ENCODE measurements around the gene LOXL3. TPM values are rescaled to one million over a fixed set of nuclear protein-coding genes. Genes with fewer than 3 reads are reported as not detected.

Gene LOXL3
- total RNA-seq, 6 donors from 2014 or later = 3.6 to 28.3 (median 10.3) TPM

- WGBS, 2 donors = 58 to 72% methylated on average over 5 of the region's 5 CpGs
- ATAC-seq (ENCODE audit: low FRiP score in 2 of 2) (peak; percentile 21 to 88), DNase-seq (no peak)
- H3K27me3 ChIP-seq = no peaks in the 10 kb centered on the region
- no peaks in the 10 kb centered on the region for H3K36me3 ChIP-seq
- H3K27ac ChIP-seq = peak overlapping the region in 3 of 4 donors; percentile 49 to 74 (median 65)
- TF ChIP-seq POLR2AphosphoS5 (IDR thresholded peaks at IDR 0.05) = no peak
- no peaks in the 10 kb centered on the region for H3K9me3 ChIP-seq
- no peak overlapping the region for H3K4me3 ChIP-seq
- H3K4me1 ChIP-seq = no peaks in the 10 kb centered on the region
Observed at GRCh38 chr2:74540291-74540690, 13.5 kb downstream of the LOXL3 start.

DNA sequence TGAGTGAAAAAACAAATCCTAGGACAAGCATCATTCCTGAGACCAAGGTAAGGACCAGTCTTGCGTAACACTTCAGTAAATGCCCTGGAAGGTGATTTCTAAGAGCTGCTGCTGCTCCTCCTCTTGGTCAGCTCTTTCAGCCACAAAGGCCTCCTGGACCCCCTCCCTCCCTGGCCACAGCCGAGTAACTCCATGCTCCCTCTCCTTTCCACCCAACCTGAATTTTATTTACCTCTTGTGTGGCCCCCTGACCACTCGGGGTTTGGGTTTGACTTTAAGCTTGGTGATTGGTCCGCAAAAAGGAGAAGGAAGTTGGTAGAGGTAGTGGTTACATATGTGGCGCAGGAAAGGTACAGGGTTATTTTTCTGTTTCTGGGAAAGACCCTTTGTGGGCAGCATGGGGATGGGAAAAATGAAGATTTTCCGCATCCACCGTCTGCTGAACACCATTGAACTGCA, 14.8 kb downstream of the LOXL3 start:
- DNase-seq (no peak), ATAC-seq (ENCODE audit: low FRiP score in 2 of 2) (no peak)
- Histone ChIP-seq H3K36me3 (no peaks in the 10 kb centered on the region), H3K27ac (peak overlapping the region in 1 of 4 donors; percentile 65), H3K4me1 (no peaks in the 10 kb centered on the region), H3K27me3 (no peaks in the 10 kb centered on the region), H3K9me3 (no peaks in the 10 kb centered on the region), H3K4me3 (no peak overlapping the region)
- TF ChIP-seq POLR2AphosphoS5 (IDR thresholded peaks at IDR 0.05) = no peak
- TF ChIP-seq, protein P1, sequence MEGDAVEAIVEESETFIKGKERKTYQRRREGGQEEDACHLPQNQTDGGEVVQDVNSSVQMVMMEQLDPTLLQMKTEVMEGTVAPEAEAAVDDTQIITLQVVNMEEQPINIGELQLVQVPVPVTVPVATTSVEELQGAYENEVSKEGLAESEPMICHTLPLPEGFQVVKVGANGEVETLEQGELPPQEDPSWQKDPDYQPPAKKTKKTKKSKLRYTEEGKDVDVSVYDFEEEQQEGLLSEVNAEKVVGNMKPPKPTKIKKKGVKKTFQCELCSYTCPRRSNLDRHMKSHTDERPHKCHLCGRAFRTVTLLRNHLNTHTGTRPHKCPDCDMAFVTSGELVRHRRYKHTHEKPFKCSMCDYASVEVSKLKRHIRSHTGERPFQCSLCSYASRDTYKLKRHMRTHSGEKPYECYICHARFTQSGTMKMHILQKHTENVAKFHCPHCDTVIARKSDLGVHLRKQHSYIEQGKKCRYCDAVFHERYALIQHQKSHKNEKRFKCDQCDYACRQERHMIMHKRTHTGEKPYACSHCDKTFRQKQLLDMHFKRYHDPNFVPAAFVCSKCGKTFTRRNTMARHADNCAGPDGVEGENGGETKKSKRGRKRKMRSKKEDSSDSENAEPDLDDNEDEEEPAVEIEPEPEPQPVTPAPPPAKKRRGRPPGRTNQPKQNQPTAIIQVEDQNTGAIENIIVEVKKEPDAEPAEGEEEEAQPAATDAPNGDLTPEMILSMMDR (IDR thresholded peaks at IDR 0.05) = no peak
- no peak for TF ChIP-seq POLR2A (IDR thresholded peaks at IDR 0.05)
- TF ChIP-seq EP300 (IDR thresholded peaks at IDR 0.05) = no peak
- WGBS, 2 donors = 59 to 66% methylated on average over 7 of the region's 7 CpGs

GRCh38 chr2:74537140-74537539, 16.6 kb downstream of the LOXL3 start:
- no peak for TF ChIP-seq POLR2A (IDR thresholded peaks at IDR 0.05)
- TF ChIP-seq, protein P1 (IDR thresholded peaks at IDR 0.05) = no peak
- TF ChIP-seq EP300 (IDR thresholded peaks at IDR 0.05) = no peak
- TF ChIP-seq POLR2AphosphoS5 (IDR thresholded peaks at IDR 0.05) = no peak
- 65 to 78% methylated on average over 4 of the region's 4 CpGs for WGBS, 2 donors

GRCh38 chr2:74536166-74536950, 17.4 kb downstream of the LOXL3 start:
- no peak overlapping the region for H3K4me3 ChIP-seq
- H3K27ac ChIP-seq = no peak overlapping the region
- ATAC-seq (ENCODE audit: low FRiP score in 2 of 2) (no peak), DNase-seq (peak in 1 of 2 donors; percentile 58)
- H3K4me1 ChIP-seq = peaks cover 2 to 10% (median 4%) of the 10 kb centered on the region in 4 donors
- no peaks in the 10 kb centered on the region for H3K27me3 ChIP-seq
- TF ChIP-seq POLR2A (IDR thresholded peaks at IDR 0.05) (no peak), POLR2AphosphoS5 (IDR thresholded peaks at IDR 0.05) (no peak), EP300 (IDR thresholded peaks at IDR 0.05) (no peak)
- H3K9me3 ChIP-seq = no peaks in the 10 kb centered on the region
- peaks cover 0 to 19% (median 6%) of the 10 kb centered on the region in 4 donors for H3K36me3 ChIP-seq
- WGBS, 2 donors = 89 to 94% methylated on average over 20 to 21 of the region's 23 CpGs

More at GRCh38 chr2:74537140-74537539, 16.6 kb downstream of the LOXL3 start:
- H3K27me3 ChIP-seq = no peaks in the 10 kb centered on the region
- H3K27ac ChIP-seq = no peak overlapping the region
- no peaks in the 10 kb centered on the region for H3K9me3 ChIP-seq
- peaks cover 0 to 17% (median 6%) of the 10 kb centered on the region in 4 donors for H3K36me3 ChIP-seq
- peaks cover 0 to 2% (median 0%) of the 10 kb centered on the region in 4 donors for H3K4me1 ChIP-seq
- ATAC-seq (ENCODE audit: low FRiP score in 2 of 2) (no peak), DNase-seq (no peak)
- H3K4me3 ChIP-seq = no peak overlapping the region

DNA sequence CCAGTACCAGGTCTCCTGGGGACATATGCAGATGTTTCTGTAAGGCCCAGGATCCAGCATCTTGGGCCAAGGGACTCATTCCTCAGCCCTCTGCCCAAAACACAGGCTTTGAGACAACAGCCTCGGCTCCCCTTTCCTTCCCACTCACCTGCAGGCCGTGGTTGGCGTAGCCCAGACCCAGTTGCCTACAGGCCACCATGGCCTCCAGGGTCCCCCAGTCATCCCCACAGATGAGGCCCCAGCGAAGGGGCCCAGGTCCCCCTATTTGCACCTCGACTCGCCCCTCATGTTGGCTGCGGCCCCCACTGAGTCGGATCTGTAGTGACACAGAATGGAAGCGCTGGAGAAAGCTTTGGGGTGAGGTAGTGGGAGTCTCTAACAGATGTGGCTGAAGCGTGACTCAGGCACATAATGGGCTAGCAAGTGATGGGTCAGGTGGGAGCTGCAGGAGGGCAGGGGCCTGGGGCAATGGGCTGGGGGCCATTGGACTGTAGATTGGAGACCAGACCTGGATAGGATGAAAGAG, 18.2 kb downstream of the LOXL3 start:
- H3K36me3 ChIP-seq = peaks cover 0 to 19% (median 6%) of the 10 kb centered on the region in 4 donors
- DNase-seq = no peak
- H3K27ac ChIP-seq = no peak overlapping the region
- no peaks in the 10 kb centered on the region for H3K27me3 ChIP-seq
- peaks cover 11 to 18% (median 12%) of the 10 kb centered on the region in 4 donors for H3K4me1 ChIP-seq
- no peaks in the 10 kb centered on the region for H3K9me3 ChIP-seq
- no peak for ATAC-seq (ENCODE audit: low FRiP score in 2 of 2)
- 90 to 94% methylated on average over 9 to 10 of the region's 10 CpGs for WGBS, 2 donors
- H3K4me3 ChIP-seq = no peak overlapping the region
- TF ChIP-seq EP300 (IDR thresholded peaks at IDR 0.05) (no peak), POLR2A (IDR thresholded peaks at IDR 0.05) (no peak), POLR2AphosphoS5 (IDR thresholded peaks at IDR 0.05) (no peak)
- TF ChIP-seq, protein P1 (IDR thresholded peaks at IDR 0.05) = no peak

All from upper lobe of left lung (tissue), 6 donors.